H9 (cell line): ENCODE measurements around the gene FNDC3B. TPM values are rescaled to one million over a fixed set of nuclear protein-coding genes. Genes with fewer than 3 reads are reported as not detected.

Source experiments
- DNase-seq: peaks from one replicate; pipeline ENCODE4 v3.0.0-alpha.2; 2017
- H2AFZ ChIP-seq: one replicate; pipeline ENCODE4 v1.6.1; 2013; ENCODE audit warnings: mild to moderate bottlenecking, low read length, control low read depth, moderate library complexity
- H2AK5ac ChIP-seq: 2 replicates; pipeline ENCODE4 v1.6.1; 2013; ENCODE audit warnings: low read length, control low read depth, mixed read lengths; ENCODE audit not compliant: insufficient read length
- H2BK120ac ChIP-seq: one replicate; pipeline ENCODE4 v1.6.1; 2013; ENCODE audit warnings: low read depth, mild to moderate bottlenecking, low read length, control low read depth, inconsistent platforms; ENCODE audit not compliant: poor library complexity, severe bottlenecking
- H2BK12ac ChIP-seq: 2 replicates; pipeline ENCODE4 v1.6.1; 2013; ENCODE audit warnings: low read length, control low read depth, mixed read lengths, low read depth; ENCODE audit not compliant: insufficient read length
- H2BK15ac ChIP-seq: 2 replicates; pipeline ENCODE4 v1.6.1; 2013; ENCODE audit warnings: low read depth, low read length, control low read depth
- H2BK20ac ChIP-seq: one replicate; pipeline ENCODE4 v1.6.1; 2013; ENCODE audit warnings: low read depth, mild to moderate bottlenecking, low read length, control low read depth, inconsistent platforms; ENCODE audit not compliant: poor library complexity, severe bottlenecking
- H2BK5ac ChIP-seq: 2 replicates; pipeline ENCODE4 v1.6.1; 2013; ENCODE audit warnings: low read length, control low read depth, mixed read lengths; ENCODE audit not compliant: insufficient read length
- H3K14ac ChIP-seq: 2 replicates; pipeline ENCODE4 v1.6.1; 2013; ENCODE audit warnings: low read length, control low read depth; ENCODE audit not compliant: insufficient read depth
- H3K18ac ChIP-seq: 2 replicates; pipeline ENCODE4 v1.6.1; 2013; ENCODE audit warnings: low read depth, mild to moderate bottlenecking, mixed read lengths, low read length, control low read depth; ENCODE audit not compliant: insufficient read length
- H3K23ac ChIP-seq: 2 replicates; pipeline ENCODE4 v1.6.1; 2013; ENCODE audit warnings: low read length, control low read depth, mixed read lengths, low read depth; ENCODE audit not compliant: insufficient read length
- H3K23me2 ChIP-seq: 2 replicates; pipeline ENCODE4 v1.6.1; 2013; ENCODE audit warnings: low read depth, mild to moderate bottlenecking, mixed read lengths, low read length, control low read depth; ENCODE audit not compliant: insufficient read length, poor library complexity, severe bottlenecking
- H3K27ac ChIP-seq: 2 replicates; pipeline ENCODE4 v1.5.1; 2013; ENCODE audit warnings: low read length, control low read depth, mixed read lengths, low read depth; ENCODE audit not compliant: insufficient read length
- H3K27me3 ChIP-seq: 2 replicates; pipeline ENCODE4 v1.6.1; 2013; ENCODE audit warnings: low read length, control low read depth, inconsistent platforms; ENCODE audit not compliant: insufficient read depth
- H3K4ac ChIP-seq: 2 replicates; pipeline ENCODE4 v1.6.1; 2013; ENCODE audit warnings: low read depth, mild to moderate bottlenecking, control low read depth, inconsistent platforms, low read length, moderate library complexity
- H3K4me1 ChIP-seq: 2 replicates; pipeline ENCODE4 v1.6.1; 2013; ENCODE audit warnings: low read length, control low read depth, inconsistent platforms; ENCODE audit not compliant: insufficient read depth
- H3K4me2 ChIP-seq: 2 replicates; pipeline ENCODE4 v1.6.1; 2013; ENCODE audit warnings: low read length, control low read depth, mixed read lengths; ENCODE audit not compliant: insufficient read length, insufficient read depth
- H3K56ac ChIP-seq: 2 replicates; pipeline ENCODE4 v1.6.1; 2013; ENCODE audit warnings: low read depth, mild to moderate bottlenecking, mixed read lengths, low read length, control low read depth; ENCODE audit not compliant: insufficient read length
- H3K79me1 ChIP-seq: 2 replicates; pipeline ENCODE4 v1.6.1; 2013; ENCODE audit warnings: low read depth, mild to moderate bottlenecking, moderate library complexity, low read length, control low read depth, inconsistent platforms; ENCODE audit not compliant: insufficient read depth, poor library complexity, severe bottlenecking
- H3K79me2 ChIP-seq: 2 replicates; pipeline ENCODE4 v1.6.1; 2013; ENCODE audit warnings: low read length, control low read depth, inconsistent platforms; ENCODE audit not compliant: insufficient read depth
- H3K9ac ChIP-seq: 2 replicates; pipeline ENCODE4 v1.6.1; 2013; ENCODE audit warnings: low read length, control low read depth, mixed read lengths; ENCODE audit not compliant: insufficient read length; ENCODE audit errors: extremely low read depth
- H3K9me3 ChIP-seq: one replicate; pipeline ENCODE4 v1.6.1; 2013; ENCODE audit warnings: low read depth, low read length, inconsistent platforms; ENCODE audit not compliant: control insufficient read depth
- H3T11ph ChIP-seq: one replicate; pipeline ENCODE4 v1.6.1; 2013; ENCODE audit warnings: mild to moderate bottlenecking, low read length, control low read depth, inconsistent platforms
- H4K20me1 ChIP-seq: one replicate; pipeline ENCODE4 v1.6.1; 2013; ENCODE audit not compliant: control insufficient read depth, insufficient read length, insufficient read depth
- H4K5ac ChIP-seq: 2 replicates; pipeline ENCODE4 v1.6.1; 2013; ENCODE audit warnings: low read depth, mild to moderate bottlenecking, mixed read lengths, low read length, control low read depth; ENCODE audit not compliant: insufficient read length
- H4K8ac ChIP-seq: replicated peaks from 2 replicates; pipeline ENCODE4 v1.6.1; 2013; ENCODE audit warnings: low read length, control low read depth, mixed read lengths, low read depth; ENCODE audit not compliant: insufficient read length
- H4K91ac ChIP-seq: 2 replicates; pipeline ENCODE4 v1.6.1; 2013; ENCODE audit warnings: low read depth, mild to moderate bottlenecking, moderate library complexity, mixed read lengths, low read length, control low read depth; ENCODE audit not compliant: insufficient read length
- H3K27ac Mint-ChIP-seq, 3 experiments: 2 replicates in 2 of 3; 3 replicates in 1 of 3; pipeline ENCODE4 v1.8.0; 2020 to 2021; ENCODE audit warnings: mixed read lengths in 3 of 3, mild to moderate bottlenecking in 1 of 3, moderate library complexity in 1 of 3
- H3K27me3 Mint-ChIP-seq: 2 replicates; pipeline ENCODE4 v1.8.0; 2021; ENCODE audit warnings: low read depth, mild to moderate bottlenecking, moderate library complexity, mixed read lengths
- H3K36me3 Mint-ChIP-seq, 3 experiments: 2 replicates in 2 of 3; 3 replicates in 1 of 3; pipeline ENCODE4 v1.8.0; 2020 to 2021; ENCODE audit warnings: low read depth in 3 of 3, mixed read lengths in 3 of 3; ENCODE audit not compliant: insufficient read depth in 1 of 3
- H3K4me1 Mint-ChIP-seq, 2 experiments: 2 replicates each; pipeline ENCODE4 v1.8.0; 2020; ENCODE audit warnings: mixed read lengths in 2 of 2
- H3K4me3 Mint-ChIP-seq, 2 experiments: 2 replicates in 1 of 2; 3 replicates in 1 of 2; pipeline ENCODE4 v1.8.0; 2020 to 2021; ENCODE audit warnings: mild to moderate bottlenecking in 2 of 2, mixed read lengths in 2 of 2, moderate library complexity in 1 of 2
- H3K9me3 Mint-ChIP-seq, 2 experiments: 2 replicates in 1 of 2; 3 replicates in 1 of 2; pipeline ENCODE4 v1.8.0; 2020; ENCODE audit warnings: mild to moderate bottlenecking in 2 of 2, mixed read lengths in 2 of 2, moderate library complexity in 1 of 2
- WGBS: extraction: QIAGEN DNeasy Blood & Tissue Kit; methylation state at CpG from one replicate; pipeline ENCODE4 v1.1.7; 2013; ENCODE audit warnings: missing lambda C conversion rate, low lambda C conversion rate, mixed read lengths; ENCODE audit not compliant: insufficient read length; ENCODE audit errors: extremely low coverage; 5-methylcytosine and 5-hydroxymethylcytosine counted together
- total RNA-seq: library from RNA; stranded (reverse); gene quantifications from 2 replicates; pipeline ENCODE4 v1.2.1, GENCODE V29; 2021
- TF ChIP-seq, protein P1 (sequence below): fragments of 200-600 bp; sonication (generic); conservative IDR thresholded peaks from 3 replicates; pipeline ENCODE4 v1.8.0; 2021; ENCODE audit warnings: antibody characterized with exemption, mild to moderate bottlenecking

Gene FNDC3B
- total RNA-seq, 1 experiment from 2014 or later, result 43.8 TPM

DNA sequence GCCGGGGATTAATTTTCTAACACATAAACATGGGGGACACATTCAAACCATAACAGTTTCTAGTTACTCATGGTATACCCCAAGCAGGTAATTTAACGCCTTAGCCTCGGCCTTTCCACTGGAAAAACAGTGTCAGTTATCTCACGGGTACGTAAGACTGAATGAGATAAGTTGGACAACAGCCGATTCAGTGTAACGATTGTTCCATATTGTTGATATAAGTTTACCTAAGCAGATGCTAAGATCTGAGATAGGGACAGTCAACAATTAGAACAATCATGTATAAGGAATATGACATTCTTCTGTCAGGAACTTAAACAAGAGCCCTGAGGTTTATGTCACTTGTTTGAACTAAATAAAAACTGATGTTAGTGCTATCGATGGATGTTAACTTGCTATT lies 278.1 kb downstream of the FNDC3B start:
- DNase-seq, result no peak
- Histone ChIP-seq H3K27ac (no peak overlapping the region), H2BK20ac (no peak overlapping the region), H3K23me2 (no peaks in the 10 kb centered on the region), H2AK5ac (no peak overlapping the region), H2BK5ac (no peak overlapping the region), H2AFZ (no peak overlapping the region), H3K4me1 (no peaks in the 10 kb centered on the region), H3T11ph (no peak overlapping the region), H3K18ac (no peak overlapping the region), H3K79me2 (no peaks in the 10 kb centered on the region), H4K91ac (no peak overlapping the region), H3K14ac (no peak overlapping the region), H3K56ac (no peak overlapping the region), H3K27me3 (no peaks in the 10 kb centered on the region), H4K5ac (no peak overlapping the region), H2BK15ac (no peak overlapping the region), H3K23ac (no peak overlapping the region), H3K9me3 (no peaks in the 10 kb centered on the region), H3K9ac (no peak overlapping the region), H2BK120ac (no peak overlapping the region), H4K8ac (no peak overlapping the region), H3K79me1 (no peaks in the 10 kb centered on the region), H2BK12ac (no peak overlapping the region), H3K4me2 (no peak overlapping the region), H4K20me1 (no peaks in the 10 kb centered on the region), H3K4ac (no peak overlapping the region)
- Mint-ChIP-seq H3K9me3 (no peaks in the 10 kb centered on the region), H3K36me3 (peaks cover 7 to 41% (median 29%) of the 10 kb centered on the region in 3 experiments), H3K27me3 (no peaks in the 10 kb centered on the region), H3K27ac (no peak overlapping the region), H3K4me1 (peaks cover 11 to 14% of the 10 kb centered on the region in 2 experiments), H3K4me3 (no peak overlapping the region)
- TF ChIP-seq, protein P1, sequence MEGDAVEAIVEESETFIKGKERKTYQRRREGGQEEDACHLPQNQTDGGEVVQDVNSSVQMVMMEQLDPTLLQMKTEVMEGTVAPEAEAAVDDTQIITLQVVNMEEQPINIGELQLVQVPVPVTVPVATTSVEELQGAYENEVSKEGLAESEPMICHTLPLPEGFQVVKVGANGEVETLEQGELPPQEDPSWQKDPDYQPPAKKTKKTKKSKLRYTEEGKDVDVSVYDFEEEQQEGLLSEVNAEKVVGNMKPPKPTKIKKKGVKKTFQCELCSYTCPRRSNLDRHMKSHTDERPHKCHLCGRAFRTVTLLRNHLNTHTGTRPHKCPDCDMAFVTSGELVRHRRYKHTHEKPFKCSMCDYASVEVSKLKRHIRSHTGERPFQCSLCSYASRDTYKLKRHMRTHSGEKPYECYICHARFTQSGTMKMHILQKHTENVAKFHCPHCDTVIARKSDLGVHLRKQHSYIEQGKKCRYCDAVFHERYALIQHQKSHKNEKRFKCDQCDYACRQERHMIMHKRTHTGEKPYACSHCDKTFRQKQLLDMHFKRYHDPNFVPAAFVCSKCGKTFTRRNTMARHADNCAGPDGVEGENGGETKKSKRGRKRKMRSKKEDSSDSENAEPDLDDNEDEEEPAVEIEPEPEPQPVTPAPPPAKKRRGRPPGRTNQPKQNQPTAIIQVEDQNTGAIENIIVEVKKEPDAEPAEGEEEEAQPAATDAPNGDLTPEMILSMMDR, result no peak
- no CpG with 5 or more reads among the region's 8 CpGs for WGBS
